HK-2 (cell line): Measurements from ENCODE around the gene TMEM221.
A peak's percentile ranks its signal among the peaks of the same experiment; 100 is the strongest.

Source experiments
- DNase-seq: peaks from one replicate; pipeline ENCODE4 v3.0.0-alpha.2; 2018; ENCODE audit not compliant: unreplicated experiment

Gene TMEM221

GRCh38 chr19:17405250-17406045 lies 43.0 kb downstream of the TMEM221 start, which contains the start of gene BST2:
BST2 (minus strand) TSS chr19:17405630; CDS start chr19:17405575, 55 bp downstream.
- DNase-seq, result peak; percentile 66

GRCh38 chr19:17404621-17405249 lies 43.7 kb downstream of the TMEM221 start:
- DNase-seq, result no peak

GRCh38 chr19:17404015-17404414 lies 44.5 kb downstream of the TMEM221 start:
- DNase-seq, result no peak

GRCh38 chr19:17402982-17403855 lies 45.2 kb downstream of the TMEM221 start:
- DNase-seq, result no peak

GRCh38 chr19:17401628-17402027 lies 46.8 kb downstream of the TMEM221 start:
- no peak for DNase-seq

GRCh38 chr19:17398902-17399527 lies 49.5 kb downstream of the TMEM221 start:
- no peak for DNase-seq

- DNase-seq, result peak; percentile 59
Observed at GRCh38 chr19:17394891-17395415, 53.5 kb downstream of the TMEM221 start.

GRCh38 chr19:17393914-17394313 lies 54.6 kb downstream of the TMEM221 start, which contains the start of gene CCDC194:
CCDC194 (minus strand) TSS chr19:17394196; CDS start chr19:17394158, 38 bp downstream.
- no peak for DNase-seq

GRCh38 chr19:17393002-17393401 lies 55.5 kb downstream of the TMEM221 start:
- no peak for DNase-seq

GRCh38 chr19:17391371-17392151 lies 56.9 kb downstream of the TMEM221 start:
- DNase-seq, result no peak

GRCh38 chr19:17390665-17391370 lies 57.6 kb downstream of the TMEM221 start:
- DNase-seq, result peak; percentile 91

GRCh38 chr19:17389957-17390664 lies 58.4 kb downstream of the TMEM221 start:
- DNase-seq, result no peak

GRCh38 chr19:17389288-17389687 lies 59.2 kb downstream of the TMEM221 start:
- no peak for DNase-seq

- DNase-seq, result peak; percentile 53
Observed at GRCh38 chr19:17385878-17386611, 62.4 kb downstream of the TMEM221 start.
